ENCODE measurements around the gene EPHA2.
"Not testable (repeated sequence)": the region's sequence is repeated elsewhere in the genome, so short reads cannot be mapped to it uniquely, and the experiment has no call there.

EPHA2 gene

GRCh38 chr1:16124377-16125087 lies 31.3 kb downstream of the EPHA2 start:
- in situ Hi-C loops (cut with MboI; ENCODE audit: low sequenced_read_pairs) = no loop called here

DNA sequence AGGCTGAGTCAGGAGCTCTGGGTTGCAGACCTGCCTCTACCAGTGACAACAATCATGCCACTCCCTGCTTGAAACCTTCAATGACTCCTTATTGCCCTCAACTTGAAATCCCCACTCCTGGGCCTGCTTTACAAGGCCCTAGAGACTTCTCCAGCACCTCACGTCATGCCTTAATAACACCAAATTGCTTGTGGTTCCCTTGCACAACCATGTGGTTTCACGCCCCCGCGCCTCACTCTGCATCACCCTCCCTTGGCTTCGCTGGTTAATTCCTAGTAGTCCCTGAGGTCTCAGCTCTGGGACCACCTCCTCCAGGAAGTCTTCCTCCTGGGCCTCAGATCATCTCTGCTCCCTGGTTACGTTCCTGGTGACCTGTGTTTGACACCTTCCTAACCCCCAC lies 33.0 kb downstream of the EPHA2 start:
- in situ Hi-C loops (cut with MboI; ENCODE audit: low sequenced_read_pairs) = no loop called here

DNA sequence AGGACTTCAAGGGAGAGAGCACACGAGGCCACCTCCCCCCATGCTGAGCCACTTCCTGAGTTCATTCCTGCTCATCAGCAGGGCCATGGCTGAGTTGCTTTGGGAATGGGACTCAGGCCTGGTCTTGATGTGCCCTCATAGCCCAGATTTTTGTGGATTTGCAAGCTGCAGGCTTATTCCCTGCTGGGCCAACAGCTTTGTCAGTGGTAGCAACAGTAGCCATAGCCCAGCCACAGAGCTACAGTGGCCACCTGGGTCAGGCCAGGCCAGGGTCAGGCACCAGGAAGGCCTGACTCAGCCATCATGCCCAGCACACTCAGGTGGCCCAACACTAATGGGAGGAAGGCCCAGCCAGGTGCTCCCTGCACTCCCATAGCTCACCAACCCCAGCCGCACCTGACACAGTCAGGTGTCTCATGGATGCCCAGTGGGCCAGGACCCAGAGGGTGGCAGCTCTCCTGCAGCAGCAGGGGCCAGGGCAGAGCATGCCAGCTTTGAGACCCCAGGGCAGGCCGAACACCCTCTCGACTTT lies 33.5 kb downstream of the EPHA2 start:
- in situ Hi-C loops (cut with MboI; ENCODE audit: low sequenced_read_pairs) = no loop called here

- in situ Hi-C loops (cut with MboI; ENCODE audit: low sequenced_read_pairs) = no loop called here
Observed at GRCh38 chr1:16120940-16121410, 34.9 kb downstream of the EPHA2 start.

GRCh38 chr1:16120407-16120806 lies 35.5 kb downstream of the EPHA2 start:
- in situ Hi-C loops (cut with MboI; ENCODE audit: low sequenced_read_pairs) = no loop called here

DNA sequence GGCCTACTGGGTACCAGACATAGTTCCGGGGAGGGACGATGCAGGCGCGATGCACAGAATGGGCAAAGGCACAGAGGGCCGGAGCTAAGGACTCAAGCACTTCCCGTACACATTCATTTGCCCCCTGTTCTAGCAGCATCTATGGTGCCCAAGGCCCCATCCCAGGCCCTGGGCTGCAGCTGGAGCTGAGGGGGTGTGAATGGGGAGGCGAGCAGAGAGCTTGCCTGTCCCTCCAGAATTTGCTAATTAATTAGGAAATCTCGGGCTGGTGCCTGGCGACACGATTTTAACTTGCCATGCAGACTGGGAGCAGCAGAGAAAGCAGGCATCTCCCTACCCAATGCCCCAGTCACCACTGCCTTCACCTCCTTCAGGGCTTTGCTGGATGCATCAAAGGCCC lies 35.9 kb downstream of the EPHA2 start:
- in situ Hi-C loops (cut with MboI; ENCODE audit: low sequenced_read_pairs) = no loop called here

DNA sequence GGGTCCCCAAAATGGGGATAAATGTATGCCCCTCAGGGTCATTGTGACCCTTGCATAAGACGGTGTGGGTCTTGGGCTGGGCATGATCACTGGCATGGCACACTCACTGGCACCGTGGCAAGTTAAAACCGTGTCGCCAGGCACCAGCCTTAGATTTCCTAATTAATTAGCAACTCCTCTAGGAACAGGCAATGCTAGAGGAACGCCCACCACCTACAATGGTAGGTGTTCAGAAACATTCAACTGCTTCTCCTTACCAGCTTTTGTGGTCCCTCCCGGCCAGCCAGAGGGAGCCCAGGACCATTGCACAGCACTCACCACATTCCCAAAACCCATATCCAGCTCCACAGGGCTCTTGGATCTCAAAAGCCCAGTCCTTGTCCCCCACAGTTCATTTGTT lies 36.4 kb downstream of the EPHA2 start:
- in situ Hi-C loops (cut with MboI; ENCODE audit: low sequenced_read_pairs) = no loop called here

DNA sequence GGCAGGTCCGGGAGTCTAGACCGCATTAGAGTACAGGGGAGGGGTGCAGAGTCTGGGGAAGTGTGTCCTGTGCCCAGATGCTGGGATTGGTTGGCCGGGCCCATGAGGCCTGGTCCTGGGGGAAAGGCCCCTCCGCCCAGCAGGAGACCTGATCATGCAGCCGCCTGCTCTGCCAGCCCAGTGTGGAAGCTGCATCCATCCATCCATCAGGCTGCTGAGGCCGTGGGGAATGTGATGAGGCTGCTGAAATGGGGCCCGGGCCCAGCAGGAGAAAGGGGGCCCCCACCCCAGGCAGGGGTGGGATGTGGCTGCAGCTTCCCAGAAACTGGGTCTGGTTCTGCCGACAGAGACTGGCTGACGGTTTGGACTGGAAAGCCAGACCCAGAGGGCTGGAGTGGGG lies 37.2 kb downstream of the EPHA2 start:
- in situ Hi-C loops (cut with MboI; ENCODE audit: low sequenced_read_pairs) = no loop called here

DNA sequence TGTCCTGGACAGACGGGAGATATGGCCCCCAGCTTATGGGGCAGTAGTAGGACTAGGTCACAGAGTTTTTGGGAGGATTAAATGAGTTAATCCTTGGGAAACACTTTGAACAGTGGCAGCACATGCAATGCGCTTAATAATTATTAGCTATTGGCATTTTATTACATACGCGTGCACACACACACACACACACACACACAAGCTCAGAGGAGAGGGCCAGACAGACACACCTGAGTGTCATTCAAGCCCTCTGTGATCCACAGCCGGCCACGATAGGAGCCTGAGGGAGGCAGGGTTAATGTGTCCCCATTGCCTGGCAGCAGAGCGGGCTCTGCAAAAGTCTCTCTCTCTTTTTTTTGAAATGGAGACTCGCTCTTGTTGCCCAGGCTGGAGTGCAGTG lies 37.9 kb downstream of the EPHA2 start:
- in situ Hi-C loops (cut with MboI; ENCODE audit: low sequenced_read_pairs) = no loop called here

GRCh38 chr1:16117369-16117768 lies 38.5 kb downstream of the EPHA2 start:
- in situ Hi-C loops (cut with MboI; ENCODE audit: low sequenced_read_pairs) = no loop called here

DNA sequence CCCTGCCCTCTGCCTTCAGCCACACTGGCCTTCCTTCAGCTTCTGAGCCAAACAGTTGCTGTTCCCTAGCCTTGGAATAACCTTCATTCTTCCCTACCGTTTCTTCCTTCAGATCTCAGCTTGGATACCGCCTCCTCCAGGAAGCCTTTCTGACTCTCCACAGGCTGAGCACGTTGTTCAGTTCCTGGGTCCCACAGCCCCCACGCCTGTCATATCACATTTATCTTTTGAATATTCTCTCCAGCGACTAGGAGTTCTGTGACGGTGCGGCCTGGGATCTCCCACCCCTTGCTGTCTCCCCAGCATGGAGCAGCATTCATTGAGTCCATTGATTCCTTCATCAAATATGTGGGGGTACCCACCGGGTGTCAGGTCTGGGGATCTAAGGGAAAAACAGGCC lies 39.2 kb downstream of the EPHA2 start:
- in situ Hi-C loops (cut with MboI; ENCODE audit: low sequenced_read_pairs) = no loop called here

- in situ Hi-C loops (cut with MboI; ENCODE audit: low sequenced_read_pairs) = no loop called here
Observed at GRCh38 chr1:16116002-16116401, 39.9 kb downstream of the EPHA2 start.

- in situ Hi-C loops (cut with MboI; ENCODE audit: low sequenced_read_pairs) = no loop called here
Observed at GRCh38 chr1:16115468-16115983, 40.3 kb downstream of the EPHA2 start.

DNA sequence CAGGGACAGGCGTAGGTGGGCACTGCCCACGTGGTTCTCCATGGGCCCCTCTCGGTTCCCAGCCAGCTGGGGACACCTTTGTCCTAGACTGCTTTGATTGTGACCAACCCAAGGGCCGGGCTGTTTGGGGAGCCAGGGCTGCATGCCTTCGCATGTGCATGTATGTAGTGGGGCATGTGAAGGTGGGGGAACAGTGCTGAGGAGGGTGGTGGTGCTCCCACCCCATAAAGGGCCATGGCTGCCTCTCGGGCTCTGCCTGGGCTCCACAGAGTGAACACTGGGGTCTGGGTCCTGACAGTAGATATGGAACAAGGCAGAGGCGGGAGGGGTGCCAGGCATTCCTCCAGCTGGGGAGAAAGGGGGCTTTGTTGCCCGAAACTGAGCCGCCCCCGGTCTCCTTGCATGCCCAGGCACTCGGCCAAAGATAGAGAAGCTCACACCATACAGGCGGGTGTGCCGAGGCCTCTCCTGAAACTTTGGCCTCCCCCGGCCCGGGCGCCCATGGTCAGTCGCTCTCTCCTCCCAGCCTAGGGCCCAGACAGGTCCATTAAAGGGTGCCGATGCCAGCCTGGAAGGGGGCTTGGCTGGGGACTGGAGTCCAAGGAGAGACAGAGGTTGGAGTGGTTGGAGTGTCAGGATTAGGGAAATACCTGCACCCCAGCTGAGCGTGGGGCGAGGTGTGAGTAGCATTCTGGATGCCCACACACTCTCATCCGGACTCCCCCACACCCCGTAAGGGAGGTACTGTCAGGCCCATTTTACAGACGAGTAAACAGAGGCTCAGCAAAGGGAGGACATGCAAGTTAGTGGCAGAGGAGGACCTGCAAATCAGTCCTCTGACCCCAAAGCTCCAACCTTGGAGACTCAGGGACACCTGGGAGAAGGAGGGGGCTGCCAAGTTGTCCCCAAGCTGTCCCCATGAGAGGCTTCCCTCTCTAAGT lies 41.1 kb downstream of the EPHA2 start:
- in situ Hi-C loops (cut with MboI; ENCODE audit: low sequenced_read_pairs) = no loop called here

DNA sequence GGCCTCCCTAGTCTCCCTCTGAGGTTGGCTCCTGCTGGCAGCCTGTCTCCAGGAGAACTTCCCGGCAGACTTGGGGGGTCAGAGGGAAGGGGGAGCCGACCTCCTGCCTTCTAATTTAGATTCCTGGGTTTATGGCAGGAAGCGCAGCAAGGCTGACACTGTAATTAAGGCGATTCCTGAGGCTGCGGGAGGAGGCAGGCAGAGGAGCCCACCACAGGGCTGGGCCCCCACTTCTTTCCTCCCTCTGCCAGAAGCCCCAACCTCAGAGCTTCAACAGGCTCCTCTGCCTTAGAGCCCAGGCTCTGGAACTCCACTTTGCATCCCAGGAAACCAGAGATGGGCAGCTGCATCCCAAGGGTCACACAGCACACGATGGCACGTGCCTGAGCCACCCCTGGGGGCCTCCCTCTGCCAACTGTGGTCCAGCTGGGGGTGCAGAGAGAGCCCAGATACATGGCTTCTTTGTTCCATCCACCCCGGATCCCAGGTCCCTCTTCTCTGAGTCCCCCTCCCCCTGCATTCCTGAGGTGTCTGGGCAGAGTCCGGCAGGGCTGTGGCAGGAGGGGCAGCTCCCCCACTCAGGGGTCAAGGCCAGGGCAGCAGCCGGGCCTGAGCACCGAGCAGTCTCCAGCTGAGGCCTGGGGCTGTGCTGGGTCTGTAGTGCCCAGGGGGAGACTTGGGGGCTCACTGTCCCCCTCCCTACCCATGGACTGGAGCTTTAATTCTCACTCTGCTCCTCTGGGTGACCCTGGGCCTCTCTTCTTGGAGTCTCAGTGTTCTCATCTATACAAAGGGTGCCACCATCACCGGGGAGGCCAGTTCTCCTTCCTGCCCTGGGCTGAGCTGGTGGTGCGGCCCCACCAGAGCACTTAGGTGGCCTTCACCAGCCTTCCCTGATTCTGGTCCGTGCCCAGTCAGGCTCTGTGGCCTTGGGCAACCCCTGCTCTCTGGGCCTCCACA lies 43.0 kb downstream of the EPHA2 start:
- in situ Hi-C loops (cut with MboI; ENCODE audit: low sequenced_read_pairs) = no loop called here

DNA sequence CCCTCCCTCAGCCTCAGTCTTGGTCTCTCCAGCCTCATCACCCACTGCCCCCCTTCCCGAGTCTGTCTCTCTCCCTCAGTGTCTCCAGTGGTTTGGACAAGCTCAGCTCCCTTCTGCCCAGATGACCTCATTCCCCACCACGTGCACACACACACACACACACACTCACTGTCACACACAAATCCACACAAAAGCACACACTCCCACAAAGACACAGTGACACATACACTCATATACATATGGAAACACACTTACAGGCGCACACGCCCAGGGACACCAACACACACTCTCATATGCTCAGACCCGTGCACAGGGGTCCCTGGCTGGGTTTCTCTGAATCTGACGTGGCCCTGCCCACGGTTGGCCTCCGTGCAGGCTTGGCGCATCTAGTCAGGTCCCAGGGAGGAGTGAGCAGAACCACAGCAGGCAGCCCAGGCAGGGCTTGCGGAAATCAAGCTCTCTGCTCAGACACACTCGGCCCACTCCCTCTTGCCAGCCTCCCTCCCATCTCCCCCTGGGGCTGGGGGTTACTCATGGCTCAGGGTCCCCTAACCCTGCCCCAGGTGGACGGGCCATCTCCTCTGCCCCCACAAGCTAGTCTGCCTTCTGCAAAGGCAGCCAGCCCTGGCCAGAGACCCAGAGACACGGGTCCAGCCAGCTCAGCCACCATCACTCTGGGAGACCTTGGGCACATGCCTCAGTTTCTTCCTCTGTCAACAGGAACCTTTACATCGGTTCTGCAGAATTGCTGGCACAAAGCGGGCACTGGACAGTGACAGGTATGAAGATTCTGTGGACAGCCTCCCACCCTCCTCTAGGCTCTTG lies 43.9 kb downstream of the EPHA2 start:
- in situ Hi-C loops (cut with MboI; ENCODE audit: low sequenced_read_pairs) = no loop called here

DNA sequence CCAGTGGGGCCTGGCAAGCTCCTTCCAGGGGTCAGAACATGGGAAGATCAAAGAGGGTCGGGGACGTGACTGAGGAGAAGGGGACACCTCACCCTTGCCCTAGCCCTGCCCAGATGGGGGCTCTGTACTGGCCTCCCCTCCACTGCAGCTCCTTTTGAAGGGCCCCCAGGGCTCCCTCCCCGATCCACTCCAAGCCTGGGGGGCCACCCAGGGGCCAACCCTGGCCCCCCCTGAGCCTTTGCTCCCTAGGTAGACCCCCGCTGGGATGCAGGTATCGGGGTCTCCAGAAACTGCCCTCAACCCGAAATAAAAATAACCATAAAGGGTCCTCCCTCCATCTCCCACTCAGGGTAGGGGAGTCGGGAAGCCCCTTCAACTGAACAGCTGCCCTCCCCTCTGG lies 45.0 kb downstream of the EPHA2 start:
- in situ Hi-C loops (cut with MboI; ENCODE audit: low sequenced_read_pairs) = no loop called here

DNA sequence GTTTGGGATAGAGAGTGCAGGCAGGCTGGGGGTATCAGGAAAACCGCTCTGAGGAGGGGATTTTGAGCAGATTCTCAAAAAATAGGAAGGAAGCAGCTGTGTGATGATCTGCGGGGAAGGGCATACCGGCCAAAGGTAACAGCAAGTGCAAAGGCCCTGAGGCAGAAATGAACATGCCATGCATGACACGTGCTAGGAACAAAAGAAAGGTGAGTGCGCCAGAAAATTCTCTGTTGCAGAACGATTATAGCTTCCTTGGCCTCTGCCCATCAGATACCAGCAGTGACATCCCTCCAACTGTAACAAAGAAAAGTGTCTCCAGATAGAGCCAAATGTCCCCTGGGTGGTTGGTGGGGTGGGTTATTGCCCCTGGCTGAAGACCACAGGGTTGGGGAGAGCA lies 45.4 kb downstream of the EPHA2 start:
- in situ Hi-C loops (cut with MboI; ENCODE audit: low sequenced_read_pairs) = no loop called here

- in situ Hi-C loops (cut with MboI; ENCODE audit: low sequenced_read_pairs) = no loop called here
Observed at GRCh38 chr1:16109571-16109970, 46.3 kb downstream of the EPHA2 start.

- in situ Hi-C loops (cut with MboI; ENCODE audit: low sequenced_read_pairs) = not testable (repeated sequence)
Observed at GRCh38 chr1:16107039-16107438, 48.8 kb downstream of the EPHA2 start.

Measured in HL-60/S4 (cell line).